HG03565 (cell line): ENCODE data around the gene BSPRY.

Experiments
- ATAC-seq: cut with Tn5 transposase; IDR thresholded peaks from one replicate; pipeline ENCODE4 v1.9.1; 2021; ENCODE audit warnings: mild to moderate bottlenecking, moderate library complexity; ENCODE audit not compliant: unreplicated experiment

The BSPRY gene

GRCh38 chr9:113349445-113350094, at the start of gene BSPRY:
Gene BSPRY, plus strand, starts transcription at chr9:113349541. Its CDS starts 39 bp downstream, at chr9:113349580.
- no peak for ATAC-seq

GRCh38 chr9:113299800-113300292, 49.5 kb upstream of the BSPRY start:
- ATAC-seq, result no peak

- ATAC-seq, result no peak
Measured at GRCh38 chr9:113301548-113301947, 47.8 kb upstream of the BSPRY start.

GRCh38 chr9:113302792-113303418, 46.4 kb upstream of the BSPRY start, which contains the start of gene RNF183:
Gene RNF183, minus strand, starts transcription at chr9:113303376. Its CDS starts 5,192 bp downstream, at chr9:113298184.
- no peak for ATAC-seq

- ATAC-seq, result no peak
Measured at GRCh38 chr9:113306566-113306965, 42.8 kb upstream of the BSPRY start.

- no peak for ATAC-seq
Measured at GRCh38 chr9:113307396-113307975, 41.9 kb upstream of the BSPRY start.

- no peak for ATAC-seq
Measured at GRCh38 chr9:113309204-113309813, 40.0 kb upstream of the BSPRY start.

- ATAC-seq, result no peak
Measured at GRCh38 chr9:113310538-113310937, 38.8 kb upstream of the BSPRY start.

GRCh38 chr9:113311961-113312360, 37.4 kb upstream of the BSPRY start:
- ATAC-seq, result no peak

GRCh38 chr9:113313261-113313660, 36.1 kb upstream of the BSPRY start:
- no peak for ATAC-seq

- ATAC-seq, result no peak
Measured at GRCh38 chr9:113315231-113315630, 34.1 kb upstream of the BSPRY start.

- no peak for ATAC-seq
Measured at GRCh38 chr9:113316030-113316429, 33.3 kb upstream of the BSPRY start.

- no peak for ATAC-seq
Measured at GRCh38 chr9:113317777-113318176, 31.6 kb upstream of the BSPRY start.

- no peak for ATAC-seq
Measured at GRCh38 chr9:113319054-113319453, 30.3 kb upstream of the BSPRY start.

- no peak for ATAC-seq
Measured at GRCh38 chr9:113320051-113320450, 29.3 kb upstream of the BSPRY start.

GRCh38 chr9:113322671-113323070, 26.7 kb upstream of the BSPRY start:
- ATAC-seq, result no peak

- no peak for ATAC-seq
Measured at GRCh38 chr9:113326230-113326629, 23.1 kb upstream of the BSPRY start.

GRCh38 chr9:113328045-113328782, 21.1 kb upstream of the BSPRY start:
- ATAC-seq, result no peak

GRCh38 chr9:113331780-113332179, 17.6 kb upstream of the BSPRY start:
- ATAC-seq, result no peak

GRCh38 chr9:113337714-113338113, 11.6 kb upstream of the BSPRY start:
- ATAC-seq, result no peak
